CD14-positive monocyte (primary cell): ENCODE measurements around the gene PRKCA. TPM values are rescaled to one million over a fixed set of nuclear protein-coding genes. Genes with fewer than 3 reads are reported as not detected.

Experiments used
- DNase-seq, 3 donors: peaks; one replicate each; pipeline ENCODE4 v3.0.0-alpha.2; 2011 to 2022
- H2AFZ ChIP-seq: 2 replicates; pipeline ENCODE4 v1.6.0; 2012; ENCODE audit warnings: mild to moderate bottlenecking, low read depth, low read length, inconsistent platforms; ENCODE audit not compliant: insufficient read depth, poor library complexity, severe bottlenecking
- H3K27ac ChIP-seq, 2 donors: 1 replicate in 1 of 2; 2 replicates in 1 of 2; pipeline ENCODE4 v1.5.1; 2012 to 2013; ENCODE audit warnings: low read length in 2 of 2, control low read depth in 1 of 2, inconsistent platforms in 1 of 2, low read depth in 1 of 2, mild to moderate bottlenecking in 1 of 2
- H3K27me3 ChIP-seq, 2 donors: one replicate each; pipeline versions ENCODE4 v1.6.0 to v1.6.1; 2011 to 2013; ENCODE audit warnings: low read length in 2 of 2; ENCODE audit not compliant: control insufficient read depth in 2 of 2, insufficient read depth in 2 of 2
- H3K36me3 ChIP-seq, 2 donors: replicated peaks in 1 of 2; 1 replicate in 1 of 2; 2 replicates in 1 of 2; pipeline versions ENCODE4 v1.5.1 to v1.6.1; 2012 to 2013; ENCODE audit warnings: low read length in 2 of 2, control low read depth in 1 of 2, inconsistent platforms in 1 of 2, mild to moderate bottlenecking in 1 of 2; ENCODE audit not compliant: insufficient read depth in 2 of 2, control insufficient read depth in 1 of 2
- H3K4me1 ChIP-seq, 2 donors: 1 replicate in 1 of 2; 2 replicates in 1 of 2; pipeline versions ENCODE4 v1.5.1 to v1.6.1; 2012 to 2013; ENCODE audit warnings: low read length in 2 of 2, control low read depth in 1 of 2, inconsistent platforms in 1 of 2, mild to moderate bottlenecking in 1 of 2, moderate library complexity in 1 of 2; ENCODE audit not compliant: insufficient read depth in 2 of 2, control insufficient read depth in 1 of 2
- H3K4me2 ChIP-seq: replicated peaks from 2 replicates; pipeline ENCODE3; 2012; ENCODE audit warnings: low read length, moderate library complexity, mild to moderate bottlenecking; ENCODE audit not compliant: poor library complexity, severe bottlenecking; ENCODE audit errors: extremely low read depth
- H3K4me3 ChIP-seq, 3 experiments: fragments of 200-600 bp in 1 of 3; sonication (generic) in 1 of 3; replicated peaks in 1 of 3; 1 replicate in 2 of 3; 2 replicates in 1 of 3; pipeline ENCODE4 v1.5.1; 2011 to 2013; ENCODE audit warnings: low read length in 3 of 3, mild to moderate bottlenecking in 3 of 3, control low read depth in 2 of 3, low read depth in 2 of 3, inconsistent platforms in 1 of 3, moderate library complexity in 1 of 3
- H3K79me2 ChIP-seq: 2 replicates; pipeline ENCODE4 v1.6.0; 2012; ENCODE audit warnings: mild to moderate bottlenecking, control low read depth, inconsistent platforms, low read length, moderate library complexity; ENCODE audit not compliant: insufficient read depth
- H3K9ac ChIP-seq: 2 replicates; pipeline ENCODE4 v1.6.0; 2017; ENCODE audit warnings: low read length, mild to moderate bottlenecking; ENCODE audit not compliant: insufficient read depth, poor library complexity, severe bottlenecking
- H3K9me3 ChIP-seq, 2 donors: replicated peaks in 1 of 2; 1 replicate in 1 of 2; 2 replicates in 1 of 2; pipeline versions ENCODE4 v1.5.1 to v1.6.1; 2012 to 2013; ENCODE audit warnings: low read length in 2 of 2, control low read depth in 1 of 2; ENCODE audit not compliant: control insufficient read depth in 1 of 2, insufficient read depth in 1 of 2
- H4K20me1 ChIP-seq: 2 replicates; pipeline ENCODE4 v1.6.0; 2012; ENCODE audit warnings: mild to moderate bottlenecking, low read length, control low read depth, moderate library complexity; ENCODE audit not compliant: insufficient read depth
- H3K27ac Mint-ChIP-seq, 7 donors: one replicate each; pipeline ENCODE4 v1.8.0; 2020; ENCODE audit warnings: mild to moderate bottlenecking in 7 of 7, mixed read lengths in 7 of 7, moderate library complexity in 6 of 7, inconsistent platforms in 2 of 7
- H3K27me3 Mint-ChIP-seq, 3 donors: one replicate each; pipeline ENCODE4 v1.8.0; 2021 to 2022; ENCODE audit warnings: low read depth in 3 of 3, mild to moderate bottlenecking in 3 of 3, mixed read lengths in 3 of 3, moderate library complexity in 3 of 3, inconsistent platforms in 1 of 3
- H3K36me3 Mint-ChIP-seq, 2 donors: one replicate each; pipeline ENCODE4 v1.8.0; 2020; ENCODE audit warnings: mixed read lengths in 2 of 2, inconsistent platforms in 1 of 2, mild to moderate bottlenecking in 1 of 2
- H3K4me1 Mint-ChIP-seq: one replicate; pipeline ENCODE4 v1.8.0; 2020; ENCODE audit warnings: mild to moderate bottlenecking, mixed read lengths
- H3K4me3 Mint-ChIP-seq, 2 donors: one replicate each; pipeline ENCODE4 v1.8.0; 2020; ENCODE audit warnings: mild to moderate bottlenecking in 2 of 2, mixed read lengths in 2 of 2, moderate library complexity in 1 of 2
- H3K9me3 Mint-ChIP-seq, 7 donors: one replicate each; pipeline ENCODE4 v1.8.0; 2020 to 2022; ENCODE audit warnings: mixed read lengths in 7 of 7, mild to moderate bottlenecking in 6 of 7, moderate library complexity in 6 of 7, inconsistent platforms in 2 of 7
- CTCF ChIP-seq: fragments of 200-600 bp; IDR thresholded peaks from one replicate; pipeline ENCODE4 v1.8.0; 2022; ENCODE audit warnings: antibody characterized with exemption, mild to moderate bottlenecking
- WGBS: methylation state at CpG from one replicate; pipeline ENCODE4 v1.1.5; 2013; ENCODE audit warnings: missing lambda C conversion rate; ENCODE audit not compliant: insufficient coverage; 5-methylcytosine and 5-hydroxymethylcytosine counted together
- intact Hi-C, 2 donors: fragments of 100-400 bp; cut with micrococcal nuclease; formaldehyde crosslinking; loops; one replicate each; pipeline versions ENCODE4 v1.15.0 to v1.15.1; 2023
- polyA plus RNA-seq, 3 donors: library from polyadenylated mRNA; depleted of rRNA in 1 of 3; unstranded in 2 of 3; stranded (reverse) in 1 of 3; fragments of 300-500 nt in 2 of 3; fragments of >200 nt in 1 of 3; fragmentation: Illumina TruSeq in 2 of 3; gene quantifications; 1 replicate in 2 of 3; 2 replicates in 1 of 3; pipeline ENCODE4 v1.2.3, GENCODE V29; 2012 to 2021

The PRKCA gene
- polyA plus RNA-seq, 3 donors: 0.22 to 7.1 (median 0.30) TPM

GRCh38 chr17:66775271-66775670 is 472.9 kb downstream of the PRKCA start:
- intact Hi-C loops: no loop called here
- Mint-ChIP-seq H3K27ac (no peak overlapping the region), H3K36me3 (peaks cover 42 to 53% of the 10 kb centered on the region in 2 donors), H3K4me3 (no peak overlapping the region), H3K4me1 (no peaks in the 10 kb centered on the region), H3K9me3 (peaks cover 0 to 2% (median 0%) of the 10 kb centered on the region in 7 donors), H3K27me3 (peaks cover 0 to 5% (median 3%) of the 10 kb centered on the region in 3 donors)
- Histone ChIP-seq H4K20me1 (no peaks in the 10 kb centered on the region), H3K9me3 (no peaks in the 10 kb centered on the region), H3K4me2 (no peak overlapping the region), H3K4me3 (no peak overlapping the region), H3K36me3 (peaks cover 25 to 41% of the 10 kb centered on the region in 2 donors), H2AFZ (no peak overlapping the region), H3K27me3 (no peaks in the 10 kb centered on the region), H3K9ac (no peak overlapping the region), H3K79me2 (no peaks in the 10 kb centered on the region), H3K27ac (no peak overlapping the region), H3K4me1 (no peaks in the 10 kb centered on the region)
- WGBS: 96% methylated on average over 5 of the region's 6 CpGs
- TF ChIP-seq CTCF: no peak
- DNase-seq: no peak

DNA sequence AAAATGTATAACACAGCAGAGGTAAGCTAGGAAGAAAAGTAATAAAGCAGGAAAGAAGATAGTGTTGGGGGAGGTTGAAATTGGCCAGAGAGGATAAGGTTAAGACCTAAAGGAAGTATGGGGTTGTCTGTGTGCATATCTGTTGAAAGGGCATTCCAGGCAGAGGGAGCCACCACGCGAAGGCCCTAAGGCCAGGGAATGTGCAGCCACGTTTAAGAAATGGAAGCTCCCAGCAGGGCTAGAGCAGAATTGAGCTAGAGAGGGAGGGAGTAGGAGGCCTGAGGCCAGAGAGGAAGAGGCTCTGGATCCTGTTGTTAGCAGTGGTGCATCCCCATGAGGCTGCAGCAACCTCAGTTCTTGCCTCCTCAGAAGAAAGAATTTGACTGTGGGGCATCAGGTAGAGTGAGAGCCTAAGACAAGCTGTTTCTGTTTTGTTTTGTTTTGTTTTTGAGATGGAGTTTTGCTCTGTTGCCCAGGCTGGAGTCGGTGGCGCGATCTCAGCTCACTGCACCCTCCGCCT is 473.5 kb downstream of the PRKCA start:
- Mint-ChIP-seq H3K27me3 (peaks cover 0 to 5% (median 3%) of the 10 kb centered on the region in 3 donors), H3K9me3 (peaks cover 0 to 2% (median 0%) of the 10 kb centered on the region in 7 donors), H3K27ac (no peak overlapping the region), H3K4me1 (no peaks in the 10 kb centered on the region), H3K36me3 (peaks cover 38 to 55% of the 10 kb centered on the region in 2 donors), H3K4me3 (no peak overlapping the region)
- no peaks in the 10 kb centered on the region for H3K79me2 ChIP-seq
- H3K4me2 ChIP-seq: no peak overlapping the region
- H3K4me3 ChIP-seq: no peak overlapping the region
- no peaks in the 10 kb centered on the region for H3K4me1 ChIP-seq
- intact Hi-C loops: no loop called here
- H4K20me1 ChIP-seq: no peaks in the 10 kb centered on the region
- no peak for DNase-seq
- H3K36me3 ChIP-seq: peaks cover 25 to 41% of the 10 kb centered on the region in 2 donors
- no peak overlapping the region for H3K9ac ChIP-seq
- no peak overlapping the region for H3K27ac ChIP-seq
- no peaks in the 10 kb centered on the region for H3K27me3 ChIP-seq
- no peak for TF ChIP-seq CTCF
- 91% methylated on average over 7 of the region's 7 CpGs for WGBS
- H2AFZ ChIP-seq: no peak overlapping the region
- no peaks in the 10 kb centered on the region for H3K9me3 ChIP-seq
